SK-N-MC (cell line): ENCODE data around the gene SFR1.

Experiments
- EZH2 ChIP-seq: fragments of 200-600 bp; sonication (generic); IDR thresholded peaks from one replicate; pipeline ENCODE4 v1.6.1; 2017; ENCODE audit warnings: antibody characterized with exemption
- POLR2AphosphoS5 ChIP-seq: IDR thresholded peaks from 2 replicates; pipeline ENCODE4 v1.6.1; 2012; ENCODE audit warnings: mild to moderate bottlenecking, low read depth, low read length, borderline replicate concordance

- TF ChIP-seq POLR2AphosphoS5: no peak
- TF ChIP-seq EZH2: no peak
Measured at GRCh38 chr10:104096692-104097091, 25.3 kb upstream of the SFR1 start.
